Measurements from ENCODE around the gene PROCA1.

The PROCA1 gene

GRCh38 chr17:28711723-28712031, at the start of gene PROCA1:
Gene PROCA1 (minus strand): TSS chr17:28711888. CDS start chr17:28711660, 228 bp downstream.
- DNase-seq, result peak; percentile 81 to 89
- no peak for TF ChIP-seq GATA1 (IDR thresholded peaks at IDR 0.05; ENCODE audit: low read depth, low read length)
- peak; percentile 19 for TF ChIP-seq POLR2A (IDR thresholded peaks at IDR 0.05; ENCODE audit: low read length)

DNA sequence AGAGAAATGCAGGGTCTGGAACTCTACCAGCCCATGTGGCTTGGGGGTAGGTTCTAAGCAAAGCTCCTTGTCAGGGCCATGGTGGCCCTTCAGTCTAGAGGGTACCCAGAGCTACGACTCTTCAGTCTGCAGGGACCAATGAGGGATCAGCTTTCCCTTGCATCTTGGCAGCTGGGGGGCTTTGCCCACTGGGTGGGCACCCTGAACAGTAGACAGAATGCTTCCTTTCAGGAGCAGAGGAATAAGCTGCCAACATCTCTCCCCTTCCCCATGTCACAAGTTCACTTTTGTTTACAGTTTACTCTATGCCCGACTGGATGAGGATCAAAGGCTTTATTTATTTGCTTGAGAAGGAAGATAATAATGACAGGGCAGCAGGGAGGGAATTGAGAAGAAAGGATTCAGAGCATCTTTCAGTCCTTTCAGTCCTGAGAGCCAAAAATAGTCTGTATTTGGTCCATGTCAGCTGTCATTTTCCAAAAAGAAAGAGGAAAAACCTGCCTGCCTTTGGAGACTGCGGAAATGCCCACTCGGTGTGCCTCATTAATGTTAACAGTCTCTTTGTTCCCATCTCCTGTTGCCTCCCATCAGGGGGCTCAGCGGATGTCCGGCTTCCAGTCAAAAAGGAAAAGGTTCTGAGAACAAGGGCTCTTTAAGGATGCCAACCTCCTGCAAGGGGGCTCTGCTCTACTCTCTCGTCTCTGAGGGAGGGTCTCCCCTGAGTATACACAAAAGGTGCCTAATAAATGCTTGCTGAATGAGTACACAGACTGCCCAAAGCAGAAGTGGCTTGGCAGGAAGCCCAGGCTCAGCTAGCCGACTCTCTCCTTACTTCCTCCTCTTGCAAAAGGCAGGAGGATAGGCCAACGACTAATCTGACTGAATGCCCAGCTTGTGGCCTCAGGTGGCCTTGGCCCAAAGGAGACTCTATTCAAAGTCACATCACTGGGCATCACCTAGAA, 49.2 kb upstream of the PROCA1 start:
- DNase-seq, result no peak
- TF ChIP-seq POLR2A (IDR thresholded peaks at IDR 0.05; ENCODE audit: low read length) (no peak), GATA1 (IDR thresholded peaks at IDR 0.05; ENCODE audit: low read depth, low read length) (no peak)

GRCh38 chr17:28759256-28759865, 47.7 kb upstream of the PROCA1 start:
- TF ChIP-seq GATA1 (IDR thresholded peaks at IDR 0.05; ENCODE audit: low read depth, low read length) (no peak), POLR2A (IDR thresholded peaks at IDR 0.05; ENCODE audit: low read length) (no peak)
- no peak for DNase-seq

DNA sequence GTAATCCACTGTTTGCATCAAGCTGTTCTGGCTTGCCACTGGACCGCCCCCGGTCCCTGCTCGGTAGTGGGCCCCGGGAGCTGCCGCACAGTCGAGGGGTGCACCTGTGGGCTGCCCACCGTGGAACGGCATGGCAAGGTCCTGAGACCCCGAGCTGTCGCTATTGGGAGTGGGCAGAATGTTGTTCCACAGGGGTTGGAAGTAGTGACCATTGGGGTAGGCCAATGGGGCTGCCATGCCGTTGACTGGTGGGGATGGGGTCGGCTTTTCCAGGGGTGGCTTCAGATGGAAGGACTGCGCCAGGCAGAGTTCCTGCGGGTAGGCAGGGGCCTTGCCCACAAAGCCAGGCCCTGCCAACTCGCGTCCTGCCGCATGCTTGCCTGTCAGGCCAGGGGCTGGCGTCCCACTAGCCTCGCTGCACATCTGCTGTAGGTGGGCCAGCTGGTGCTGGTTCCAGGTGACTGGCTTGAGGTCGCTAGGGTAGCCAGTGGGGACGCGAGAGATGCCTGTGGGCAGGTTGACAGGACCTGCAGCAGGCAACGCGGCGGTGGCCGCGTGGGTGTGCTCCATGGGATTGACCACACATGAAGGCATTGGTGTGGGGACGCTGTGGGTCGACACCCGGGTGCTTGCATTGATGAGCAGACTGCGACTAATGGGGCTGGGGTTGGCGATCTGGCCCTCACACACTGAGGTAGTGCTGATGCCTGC, 46.9 kb upstream of the PROCA1 start:
- DNase-seq, result no peak
- TF ChIP-seq POLR2A (IDR thresholded peaks at IDR 0.05; ENCODE audit: low read length) (no peak), GATA1 (IDR thresholded peaks at IDR 0.05; ENCODE audit: low read depth, low read length) (no peak)

- DNase-seq, result no peak
- TF ChIP-seq POLR2A (IDR thresholded peaks at IDR 0.05; ENCODE audit: low read length) (no peak), GATA1 (IDR thresholded peaks at IDR 0.05; ENCODE audit: low read depth, low read length) (no peak)
Observed at GRCh38 chr17:28756049-28756804, 44.5 kb upstream of the PROCA1 start.

GRCh38 chr17:28755486-28755885, 43.8 kb upstream of the PROCA1 start:
- DNase-seq, result no peak
- TF ChIP-seq GATA1 (IDR thresholded peaks at IDR 0.05; ENCODE audit: low read depth, low read length), result no peak
- TF ChIP-seq POLR2A (IDR thresholded peaks at IDR 0.05; ENCODE audit: low read length), result no peak

DNA sequence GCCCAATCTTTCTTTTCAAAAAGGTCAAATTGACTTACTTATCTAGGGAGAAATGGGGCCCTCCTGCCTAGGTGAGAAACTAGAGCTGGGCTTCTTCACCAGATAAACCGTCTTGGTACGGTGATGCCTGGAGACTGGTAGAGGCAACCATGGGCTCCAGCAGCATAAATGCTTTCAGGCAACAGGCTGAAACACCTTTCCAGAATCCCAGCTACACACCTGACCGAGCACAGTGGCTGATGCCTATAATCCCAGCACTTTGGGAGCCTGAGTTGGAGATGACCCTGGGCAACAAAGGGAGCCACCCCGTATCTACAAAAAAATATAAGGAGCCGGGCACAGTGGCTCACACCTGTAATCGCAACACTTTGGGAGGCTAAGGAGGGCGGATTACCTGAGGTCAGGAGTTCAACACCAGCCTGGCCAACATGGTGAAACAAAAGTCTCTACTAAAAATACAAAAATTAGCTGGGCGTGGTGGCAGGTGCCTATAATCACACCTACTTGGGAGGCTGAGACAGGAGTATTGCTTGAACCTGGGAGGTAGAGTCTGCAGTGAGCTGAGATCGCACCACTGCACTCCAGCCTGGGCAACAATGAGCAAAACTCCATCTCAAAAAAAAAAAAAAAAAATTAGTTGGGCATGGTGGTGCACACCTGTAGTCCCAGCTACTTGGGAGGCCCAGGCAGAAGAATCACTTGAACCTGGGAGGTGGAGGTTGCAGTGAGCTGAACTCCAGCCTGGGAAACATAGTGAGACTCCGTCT, 40.1 kb upstream of the PROCA1 start:
- DNase-seq, result no peak
- TF ChIP-seq POLR2A (IDR thresholded peaks at IDR 0.05; ENCODE audit: low read length), result no peak
- no peak for TF ChIP-seq GATA1 (IDR thresholded peaks at IDR 0.05; ENCODE audit: low read depth, low read length)

GRCh38 chr17:28750178-28751047, 38.7 kb upstream of the PROCA1 start:
- DNase-seq, result peak; percentile 91 to 96
- no peak for TF ChIP-seq POLR2A (IDR thresholded peaks at IDR 0.05; ENCODE audit: low read length)
- no peak for TF ChIP-seq GATA1 (IDR thresholded peaks at IDR 0.05; ENCODE audit: low read depth, low read length)

DNA sequence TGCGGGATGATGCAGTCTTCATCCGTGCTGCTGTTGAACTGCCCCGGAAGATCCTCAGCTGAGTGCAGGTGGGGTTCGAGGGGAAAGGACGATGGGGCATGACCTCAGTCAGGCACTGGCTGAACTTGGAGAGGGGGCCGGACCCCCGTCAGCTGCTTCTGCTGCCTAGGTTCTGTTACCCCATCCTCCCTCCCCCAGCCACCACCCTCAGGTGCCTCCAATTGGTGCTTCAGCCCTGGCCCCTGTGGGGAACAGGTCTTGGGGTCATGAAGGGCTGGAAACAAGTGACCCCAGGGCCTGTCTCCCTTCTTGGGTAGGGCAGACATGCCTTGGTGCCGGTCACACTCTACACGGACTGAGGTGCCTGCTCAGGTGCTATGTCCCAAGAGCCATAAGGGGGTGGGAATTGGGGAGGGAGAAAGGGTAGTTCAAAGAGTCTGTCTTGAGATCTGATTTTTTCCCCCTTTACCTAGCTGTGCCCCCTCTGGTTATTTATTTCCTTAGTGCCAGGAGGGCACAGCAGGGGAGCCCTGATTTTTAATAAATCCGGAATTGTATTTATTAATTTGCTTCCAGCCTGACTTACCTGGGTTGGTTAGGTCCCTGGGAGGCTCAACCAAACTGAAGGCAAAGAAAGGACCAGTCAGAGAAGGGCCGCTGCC, 38.0 kb upstream of the PROCA1 start:
- TF ChIP-seq GATA1 (IDR thresholded peaks at IDR 0.05; ENCODE audit: low read depth, low read length) (no peak), POLR2A (IDR thresholded peaks at IDR 0.05; ENCODE audit: low read length) (no peak)
- DNase-seq, result no peak

GRCh38 chr17:28748852-28749515, 37.3 kb upstream of the PROCA1 start:
- TF ChIP-seq GATA1 (IDR thresholded peaks at IDR 0.05; ENCODE audit: low read depth, low read length), result no peak
- no peak for DNase-seq

Data from erythroblast (primary cell).